Loucy (cell line): Measurements from ENCODE around the gene AADAC.

Experiments
- H2AFZ ChIP-seq: fragments of 200-600 bp; sonication (generic); 2 replicates; pipeline ENCODE4 v1.6.0; 2016; ENCODE audit warnings: antibody characterized with exemption, mild to moderate bottlenecking, low read length, moderate library complexity
- H3F3A ChIP-seq: fragments of 200-600 bp; 2 replicates; pipeline ENCODE4 v1.6.0; 2016; ENCODE audit warnings: antibody characterized with exemption, low read depth, mild to moderate bottlenecking
- H3K27me3 ChIP-seq: fragments of 200-600 bp; sonication (generic); 2 replicates; pipeline ENCODE4 v1.6.1; 2014; ENCODE audit warnings: low read length, mild to moderate bottlenecking; ENCODE audit not compliant: insufficient read depth, poor library complexity, severe bottlenecking
- H3K36me3 ChIP-seq: fragments of 200-600 bp; sonication (generic); 2 replicates; pipeline ENCODE4 v1.6.1; 2016; ENCODE audit warnings: low read length; ENCODE audit not compliant: insufficient read depth
- H3K4me1 ChIP-seq: fragments of 200-600 bp; sonication (generic); 2 replicates; pipeline ENCODE4 v1.5.1; 2014; ENCODE audit warnings: low read length, mild to moderate bottlenecking; ENCODE audit not compliant: insufficient read depth, poor library complexity, severe bottlenecking
- H3K4me2 ChIP-seq: fragments of 200-600 bp; sonication (generic); 2 replicates; pipeline ENCODE4 v1.6.0; 2014; ENCODE audit warnings: antibody characterized with exemption, low read length, low read depth, mild to moderate bottlenecking; ENCODE audit not compliant: poor library complexity, severe bottlenecking
- H3K4me3 ChIP-seq: fragments of 200-600 bp; sonication (generic); 2 replicates; pipeline ENCODE4 v1.5.1; 2014; ENCODE audit warnings: low read length, mild to moderate bottlenecking, mixed read lengths; ENCODE audit not compliant: poor library complexity, severe bottlenecking
- H3K79me2 ChIP-seq: fragments of 200-600 bp; sonication (generic); 2 replicates; pipeline ENCODE4 v1.6.1; 2014; ENCODE audit warnings: low read length; ENCODE audit not compliant: insufficient read depth
- H3K9ac ChIP-seq: fragments of 200-600 bp; sonication (generic); 2 replicates; pipeline ENCODE4 v1.6.0; 2014; ENCODE audit warnings: mild to moderate bottlenecking, low read depth, low read length, moderate library complexity; ENCODE audit not compliant: poor library complexity, severe bottlenecking
- H3K9me2 ChIP-seq: fragments of 200-600 bp; sonication (generic); replicated peaks from 2 replicates; pipeline ENCODE4 v1.6.1; 2016; ENCODE audit warnings: low read depth, low read length, mixed read lengths
- H3K9me3 ChIP-seq: fragments of 200-600 bp; sonication (generic); 2 replicates; pipeline ENCODE4 v1.6.1; 2014; ENCODE audit warnings: mild to moderate bottlenecking, antibody characterized with exemption, low read length, low read depth; ENCODE audit not compliant: insufficient read depth
- H4K20me1 ChIP-seq: fragments of 200-600 bp; sonication (generic); 2 replicates; pipeline ENCODE4 v1.6.0; 2014; ENCODE audit warnings: antibody characterized with exemption, low read length, mild to moderate bottlenecking; ENCODE audit not compliant: insufficient read depth, poor library complexity, severe bottlenecking
- EZH2phosphoT487 ChIP-seq: fragments of 200-600 bp; IDR thresholded peaks from 2 replicates; pipeline ENCODE4 v1.6.1; 2018; ENCODE audit warnings: antibody characterized with exemption, mild to moderate bottlenecking, moderate library complexity, borderline replicate concordance
- TF ChIP-seq, protein P1 (sequence below): fragments of 200-600 bp; sonication (generic); conservative IDR thresholded peaks from 2 replicates; pipeline ENCODE4 v1.5.1; 2014; ENCODE audit warnings: mild to moderate bottlenecking, antibody characterized with exemption, low read length

AADAC gene

DNA sequence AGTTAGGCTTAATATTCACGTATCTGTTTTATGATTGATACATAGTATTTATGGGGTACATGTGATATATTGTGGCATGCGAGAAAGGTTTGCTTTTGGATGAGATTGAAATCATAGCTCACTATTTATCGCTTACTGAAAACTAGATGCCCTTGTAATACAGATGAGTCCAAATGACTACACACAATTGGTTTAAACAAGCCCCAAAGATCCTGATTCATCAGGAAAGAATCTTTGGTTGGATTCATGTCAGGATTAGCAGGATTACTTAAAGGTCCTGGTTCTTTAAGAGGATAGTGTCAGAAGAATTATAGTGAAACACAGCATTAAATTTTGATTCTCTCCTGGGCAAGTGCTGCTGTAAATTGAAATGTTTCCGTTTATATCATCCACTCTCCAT lies 18.6 kb upstream of the AADAC start:
- Histone ChIP-seq H3K4me3 (no peak overlapping the region), H3K27me3 (no peaks in the 10 kb centered on the region), H2AFZ (no peak overlapping the region), H3K4me2 (no peak overlapping the region), H3K9me3 (no peaks in the 10 kb centered on the region), H3K9ac (no peak overlapping the region), H3K79me2 (no peaks in the 10 kb centered on the region), H3K4me1 (no peaks in the 10 kb centered on the region), H3F3A (no peaks in the 10 kb centered on the region), H4K20me1 (no peaks in the 10 kb centered on the region), H3K9me2 (no peaks in the 10 kb centered on the region), H3K36me3 (no peaks in the 10 kb centered on the region)
- no peak for TF ChIP-seq EZH2phosphoT487
- TF ChIP-seq, protein P1, sequence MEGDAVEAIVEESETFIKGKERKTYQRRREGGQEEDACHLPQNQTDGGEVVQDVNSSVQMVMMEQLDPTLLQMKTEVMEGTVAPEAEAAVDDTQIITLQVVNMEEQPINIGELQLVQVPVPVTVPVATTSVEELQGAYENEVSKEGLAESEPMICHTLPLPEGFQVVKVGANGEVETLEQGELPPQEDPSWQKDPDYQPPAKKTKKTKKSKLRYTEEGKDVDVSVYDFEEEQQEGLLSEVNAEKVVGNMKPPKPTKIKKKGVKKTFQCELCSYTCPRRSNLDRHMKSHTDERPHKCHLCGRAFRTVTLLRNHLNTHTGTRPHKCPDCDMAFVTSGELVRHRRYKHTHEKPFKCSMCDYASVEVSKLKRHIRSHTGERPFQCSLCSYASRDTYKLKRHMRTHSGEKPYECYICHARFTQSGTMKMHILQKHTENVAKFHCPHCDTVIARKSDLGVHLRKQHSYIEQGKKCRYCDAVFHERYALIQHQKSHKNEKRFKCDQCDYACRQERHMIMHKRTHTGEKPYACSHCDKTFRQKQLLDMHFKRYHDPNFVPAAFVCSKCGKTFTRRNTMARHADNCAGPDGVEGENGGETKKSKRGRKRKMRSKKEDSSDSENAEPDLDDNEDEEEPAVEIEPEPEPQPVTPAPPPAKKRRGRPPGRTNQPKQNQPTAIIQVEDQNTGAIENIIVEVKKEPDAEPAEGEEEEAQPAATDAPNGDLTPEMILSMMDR, result no peak

DNA sequence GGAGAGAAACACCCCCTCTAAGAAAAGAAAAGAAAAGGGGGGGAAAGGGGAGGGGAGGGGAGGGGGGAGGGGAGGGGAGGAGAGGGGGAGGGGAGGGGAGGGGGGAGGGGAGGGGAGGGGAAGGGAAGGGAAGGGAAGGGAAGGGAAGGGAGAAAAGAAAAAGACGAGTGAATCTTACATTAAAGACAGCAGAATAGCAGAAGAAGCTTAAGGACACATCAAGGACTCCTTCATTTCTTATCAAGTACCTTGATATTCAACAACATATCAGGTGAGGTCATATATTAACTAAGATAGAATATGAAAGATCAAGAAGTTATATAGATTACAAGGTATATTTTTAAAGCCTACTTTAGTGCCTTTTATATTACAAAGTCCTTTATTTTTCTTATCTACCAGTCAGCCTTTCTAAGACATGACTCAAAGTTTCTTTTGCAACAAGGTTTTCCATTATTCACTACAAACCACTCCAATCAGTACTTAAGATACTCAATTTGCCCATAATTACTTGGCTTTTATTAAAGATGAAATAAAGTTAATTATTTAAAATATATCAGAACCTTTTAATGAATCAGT lies 17.7 kb upstream of the AADAC start:
- Histone ChIP-seq H3K9me3 (no peaks in the 10 kb centered on the region), H4K20me1 (no peaks in the 10 kb centered on the region), H3F3A (no peaks in the 10 kb centered on the region), H3K4me2 (no peak overlapping the region), H3K9ac (no peak overlapping the region), H3K4me1 (no peaks in the 10 kb centered on the region), H3K36me3 (no peaks in the 10 kb centered on the region), H3K9me2 (no peaks in the 10 kb centered on the region), H3K27me3 (no peaks in the 10 kb centered on the region), H3K79me2 (no peaks in the 10 kb centered on the region), H2AFZ (no peak overlapping the region), H3K4me3 (no peak overlapping the region)
- TF ChIP-seq, protein P1, result no peak
- no peak for TF ChIP-seq EZH2phosphoT487

DNA sequence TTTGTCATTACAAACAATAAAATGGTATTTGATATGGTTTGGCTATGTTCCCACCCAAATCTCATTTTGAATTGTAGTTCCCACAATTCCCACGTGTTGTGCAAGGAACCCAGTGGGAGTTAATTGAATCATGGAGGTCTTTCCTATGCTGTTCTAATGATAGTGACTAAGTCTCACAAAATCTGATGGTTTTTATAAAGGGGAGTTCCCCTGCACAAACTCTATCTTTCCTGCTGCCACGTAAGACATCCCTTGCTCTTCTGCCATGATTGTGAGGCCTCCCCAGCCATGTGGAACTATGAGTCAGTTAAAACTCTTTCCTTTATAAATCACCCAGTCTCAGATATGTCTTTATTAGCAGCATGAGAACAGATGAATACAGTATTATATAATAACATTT lies 15.4 kb upstream of the AADAC start:
- no peaks in the 10 kb centered on the region for H3K4me1 ChIP-seq
- no peaks in the 10 kb centered on the region for H3F3A ChIP-seq
- H2AFZ ChIP-seq, result no peak overlapping the region
- TF ChIP-seq, protein P1, result no peak
- no peak for TF ChIP-seq EZH2phosphoT487
- no peaks in the 10 kb centered on the region for H3K36me3 ChIP-seq
- no peaks in the 10 kb centered on the region for H3K27me3 ChIP-seq
- H4K20me1 ChIP-seq, result no peaks in the 10 kb centered on the region
- H3K9ac ChIP-seq, result no peak overlapping the region
- H3K9me2 ChIP-seq, result no peaks in the 10 kb centered on the region
- no peaks in the 10 kb centered on the region for H3K79me2 ChIP-seq
- no peak overlapping the region for H3K4me2 ChIP-seq
- H3K4me3 ChIP-seq, result no peak overlapping the region
- H3K9me3 ChIP-seq, result no peaks in the 10 kb centered on the region
